A673 (cell line): ENCODE results near the gene MLLT6.

ENCODE experiments used
- EZH2 ChIP-seq: fragments of 200-600 bp; sonication (generic); IDR thresholded peaks from 2 replicates; pipeline ENCODE4 v1.6.1; 2017; ENCODE audit warnings: borderline replicate concordance, low read depth, mild to moderate bottlenecking, mixed read lengths, antibody characterized with exemption, low read length; ENCODE audit not compliant: poor library complexity, severe bottlenecking
- TF ChIP-seq, protein P1 (sequence below): fragments of 300-800, 200-600 bp; sonication (generic); conservative IDR thresholded peaks from 2 replicates; pipeline ENCODE4 v1.5.1; 2017; ENCODE audit warnings: low read depth, mild to moderate bottlenecking, antibody characterized with exemption, low read length, moderate library complexity, mixed read lengths

GRCh38 chr17:38733982-38734973 is 29.2 kb downstream of the MLLT6 start:
- TF ChIP-seq, protein P1, sequence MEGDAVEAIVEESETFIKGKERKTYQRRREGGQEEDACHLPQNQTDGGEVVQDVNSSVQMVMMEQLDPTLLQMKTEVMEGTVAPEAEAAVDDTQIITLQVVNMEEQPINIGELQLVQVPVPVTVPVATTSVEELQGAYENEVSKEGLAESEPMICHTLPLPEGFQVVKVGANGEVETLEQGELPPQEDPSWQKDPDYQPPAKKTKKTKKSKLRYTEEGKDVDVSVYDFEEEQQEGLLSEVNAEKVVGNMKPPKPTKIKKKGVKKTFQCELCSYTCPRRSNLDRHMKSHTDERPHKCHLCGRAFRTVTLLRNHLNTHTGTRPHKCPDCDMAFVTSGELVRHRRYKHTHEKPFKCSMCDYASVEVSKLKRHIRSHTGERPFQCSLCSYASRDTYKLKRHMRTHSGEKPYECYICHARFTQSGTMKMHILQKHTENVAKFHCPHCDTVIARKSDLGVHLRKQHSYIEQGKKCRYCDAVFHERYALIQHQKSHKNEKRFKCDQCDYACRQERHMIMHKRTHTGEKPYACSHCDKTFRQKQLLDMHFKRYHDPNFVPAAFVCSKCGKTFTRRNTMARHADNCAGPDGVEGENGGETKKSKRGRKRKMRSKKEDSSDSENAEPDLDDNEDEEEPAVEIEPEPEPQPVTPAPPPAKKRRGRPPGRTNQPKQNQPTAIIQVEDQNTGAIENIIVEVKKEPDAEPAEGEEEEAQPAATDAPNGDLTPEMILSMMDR, result no peak
- no peak for TF ChIP-seq EZH2
